Endothelial cell of umbilical vein (primary cell): ENCODE measurements around the gene ARID2. TPM values are rescaled to one million over a fixed set of nuclear protein-coding genes. Genes with fewer than 3 reads are reported as not detected.

Experiments
- BruUV-seq: library from RNA; stranded (reverse); fragments of 400-500 nt; replicated peaks from 2 replicates; lab custom pipeline; 2021; lab: Mats Ljungman, UMichigan
- CTCF ChIA-PET: fragments of 300-600, 350-600 bp; sonication (Branson Sonifier 250); formaldehyde crosslinking; loops from one replicate; lab custom pipeline; 2021; ENCODE audit warnings: antibody characterized with exemption, inconsistent platforms; lab: Charles Lee
- POLR2A ChIA-PET: fragments of 300-600, 350-600 bp; sonication (Branson Sonifier 250); formaldehyde crosslinking; loops from one replicate; lab custom pipeline; 2021; ENCODE audit warnings: antibody characterized with exemption, inconsistent platforms; lab: Charles Lee
- DNase-seq: peaks from one replicate; pipeline ENCODE4 v3.0.0-alpha.2; 2011; ENCODE audit warnings: low read depth, low spot score
- FAIRE-seq: peaks from 2 replicates; lab custom pipeline; 2011; peaks lifted over from hg19 to GRCh38; lab: Jason Lieb, UNC
- H2AFZ ChIP-seq: 2 replicates; pipeline ENCODE4 v1.6.0; 2012; ENCODE audit warnings: low read depth, low read length, control low read depth, inconsistent platforms
- H3K27ac ChIP-seq: 2 replicates; pipeline ENCODE4 v1.5.1; 2011; ENCODE audit warnings: low read depth, mild to moderate bottlenecking, control low read depth, low read length, moderate library complexity; ENCODE audit not compliant: insufficient read depth
- H3K27me3 ChIP-seq, 2 experiments: 2 replicates each; pipeline versions ENCODE4 v1.6.0 to v1.6.1; 2011; ENCODE audit warnings: low read length in 2 of 2, mixed read lengths in 1 of 2; ENCODE audit not compliant: control insufficient read depth in 2 of 2, insufficient read depth in 2 of 2
- H3K36me3 ChIP-seq, 2 experiments: 2 replicates in 1 of 2; 3 replicates in 1 of 2; pipeline ENCODE4 v1.5.1; 2011; ENCODE audit warnings: low read length in 2 of 2, mild to moderate bottlenecking in 1 of 2, moderate library complexity in 1 of 2; ENCODE audit not compliant: control insufficient read depth in 2 of 2, insufficient read depth in 2 of 2; ENCODE audit errors: extremely low read depth in 1 of 2
- H3K4me1 ChIP-seq: 3 replicates; pipeline ENCODE4 v1.5.1; 2011; ENCODE audit warnings: mild to moderate bottlenecking, low read length; ENCODE audit not compliant: control insufficient read depth, insufficient read depth; ENCODE audit errors: extremely low read depth
- H3K4me2 ChIP-seq: 2 replicates; pipeline ENCODE4 v1.6.1; 2011; ENCODE audit warnings: low read length, control low read depth, mixed read lengths; ENCODE audit not compliant: insufficient read depth
- H3K4me3 ChIP-seq, 3 experiments: fragments of 200-600 bp in 1 of 3; sonication (generic), shearing (Covaris generic) in 1 of 3; replicated peaks in 1 of 3; 2 replicates each; pipeline ENCODE4 v1.5.1; 2011 to 2016; ENCODE audit warnings: control low read depth in 3 of 3, low read length in 3 of 3, mild to moderate bottlenecking in 2 of 3, inconsistent platforms in 1 of 3, low read depth in 1 of 3, moderate library complexity in 1 of 3; ENCODE audit not compliant: insufficient read depth in 1 of 3
- H3K79me2 ChIP-seq: 2 replicates; pipeline ENCODE4 v1.6.0; 2012; ENCODE audit warnings: low read length, inconsistent platforms; ENCODE audit not compliant: control insufficient read depth, insufficient read depth
- H3K9ac ChIP-seq: replicated peaks from 2 replicates; pipeline ENCODE3; 2011; ENCODE audit warnings: low read length, control low read depth; ENCODE audit not compliant: insufficient read depth; ENCODE audit errors: extremely low read depth
- H3K9me1 ChIP-seq: replicated peaks from 3 replicates; pipeline ENCODE4 v1.6.0; 2011; ENCODE audit warnings: mild to moderate bottlenecking, low read length; ENCODE audit not compliant: control insufficient read depth, insufficient read depth; ENCODE audit errors: extremely low read depth
- H3K9me3 ChIP-seq: replicated peaks from 2 replicates; pipeline ENCODE4 v1.5.1; 2012; ENCODE audit warnings: low read length, inconsistent platforms; ENCODE audit not compliant: control insufficient read depth, insufficient read depth
- H4K20me1 ChIP-seq: replicated peaks from 2 replicates; pipeline ENCODE3; 2011; ENCODE audit warnings: mild to moderate bottlenecking, low read length; ENCODE audit not compliant: control insufficient read depth, insufficient read depth; ENCODE audit errors: extremely low read depth
- EZH2 ChIP-seq: IDR thresholded peaks from 2 replicates; pipeline ENCODE4 v1.6.1; 2012; ENCODE audit warnings: borderline replicate concordance, low read depth, mild to moderate bottlenecking, moderate library complexity, low read length, inconsistent platforms; ENCODE audit not compliant: severe bottlenecking
- FOS ChIP-seq: IDR thresholded peaks from 2 replicates; pipeline ENCODE4 v1.6.1; 2011; ENCODE audit warnings: mild to moderate bottlenecking, low read length, moderate library complexity, borderline replicate concordance; ENCODE audit not compliant: insufficient read depth
- GATA2 ChIP-seq: IDR thresholded peaks from 2 replicates; pipeline ENCODE4 v1.7.0; 2011; ENCODE audit warnings: low read depth, mild to moderate bottlenecking, moderate library complexity, mixed read lengths, low read length; ENCODE audit not compliant: insufficient read length, insufficient read depth
- JUN ChIP-seq: IDR thresholded peaks from 2 replicates; pipeline ENCODE4 v1.6.1; 2011; ENCODE audit warnings: borderline replicate concordance, low read depth; ENCODE audit not compliant: insufficient read length, insufficient read depth
- MAX ChIP-seq: IDR thresholded peaks from 2 replicates; pipeline ENCODE4 v1.6.1; 2011; ENCODE audit not compliant: insufficient read depth, insufficient read length
- MYC ChIP-seq: IDR thresholded peaks from one replicate; pipeline ENCODE4 v1.6.1; 2011; ENCODE audit warnings: mild to moderate bottlenecking, low read depth, low read length
- POLR2A ChIP-seq: IDR thresholded peaks from 2 replicates; pipeline ENCODE4 v1.6.1; 2012; ENCODE audit warnings: low read depth, mild to moderate bottlenecking, control low read depth, low read length
- POLR2AphosphoS5 ChIP-seq: IDR thresholded peaks from 2 replicates; pipeline ENCODE4 v1.6.1; 2012; ENCODE audit warnings: low read depth, mild to moderate bottlenecking, control low read depth, low read length, moderate library complexity; ENCODE audit not compliant: insufficient read depth
- dilution Hi-C: fragments of 300-500 bp; cut with MboI; formaldehyde crosslinking; loops from one replicate; pipeline ENCODE4 v1.15.0; 2019; ENCODE audit warnings: low sequenced_read_pairs; ENCODE audit not compliant: extremely low pct_ligation_motif_present
- intact Hi-C: fragments of 100-400 bp; cut with micrococcal nuclease; formaldehyde crosslinking; loops from one replicate; pipeline ENCODE4 v1.10.0; 2022
- polyA plus RNA-seq, 4 experiments: library from polyadenylated mRNA; depleted of rRNA in 3 of 4; stranded (reverse) in 3 of 4; unstranded in 1 of 4; fragments of >200 nt; gene quantifications; 2 replicates each; pipeline versions ENCODE4 v1.2.1 to v1.2.3, GENCODE V29; 2011 to 2012; ENCODE audit warnings: missing spikeins in 1 of 4
- total RNA-seq: library from RNA; stranded (reverse); gene quantifications from 2 replicates; pipeline ENCODE4 v1.2.3, GENCODE V29; 2021
- TF ChIP-seq, protein P1 (sequence below), 2 donors: IDR thresholded peaks; 1 replicate in 1 of 2; 2 replicates in 1 of 2; pipeline ENCODE4 v1.5.1; 2011; ENCODE audit warnings: low read length in 2 of 2, mild to moderate bottlenecking in 2 of 2, moderate library complexity in 2 of 2, control low read depth in 1 of 2, inconsistent platforms in 1 of 2, low read depth in 1 of 2; ENCODE audit not compliant: insufficient read depth in 1 of 2; ENCODE audit errors: extremely low read depth in 1 of 2

ARID2 gene
- total and polyA plus RNA-seq, 2 donors (not counting 3 experiments of a cell fraction or from before 2014, with no cell fraction given), result 10.8 to 26.7 TPM

DNA sequence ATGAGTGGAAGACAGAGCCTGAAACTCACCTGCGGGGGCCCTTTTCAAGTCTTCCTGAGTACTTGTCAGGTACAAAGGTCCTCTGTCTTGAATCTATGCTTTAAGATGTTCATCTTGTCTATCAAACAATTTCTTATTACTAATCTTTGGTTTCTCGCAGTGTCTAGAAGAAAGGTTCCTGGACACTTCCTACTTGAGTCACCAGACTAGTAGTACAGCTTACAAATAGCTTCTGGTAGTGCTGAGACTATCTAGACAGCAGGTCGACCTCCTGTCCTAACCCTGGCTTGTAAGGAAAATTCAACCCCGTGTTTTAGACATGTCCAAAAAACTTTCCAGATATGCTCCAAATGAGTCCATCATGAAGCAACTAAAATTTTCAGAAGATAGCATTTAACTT is 11.2 kb upstream of the ARID2 start:
- POLR2A ChIA-PET, result no interaction called here
- CTCF ChIA-PET, result interaction anchor here (1.0 kb wide), 1 partner anchor 39 kb away, joined by 3 read pairs; no protein-coding TSS in a partner anchor
- no peaks in the 10 kb centered on the region for H3K4me1 ChIP-seq
- DNase-seq (no peak), FAIRE-seq (no peak)
- H3K9me3 ChIP-seq, result no peaks in the 10 kb centered on the region
- H2AFZ ChIP-seq, result no peak overlapping the region
- no TSS peak for BruUV-seq
- no peak for TF ChIP-seq GATA2
- TF ChIP-seq EZH2, result no peak
- TF ChIP-seq JUN, result no peak
- TF ChIP-seq POLR2A, result no peak
- TF ChIP-seq MYC, result no peak
- TF ChIP-seq FOS, result no peak
- TF ChIP-seq POLR2AphosphoS5, result no peak
- TF ChIP-seq, protein P1, sequence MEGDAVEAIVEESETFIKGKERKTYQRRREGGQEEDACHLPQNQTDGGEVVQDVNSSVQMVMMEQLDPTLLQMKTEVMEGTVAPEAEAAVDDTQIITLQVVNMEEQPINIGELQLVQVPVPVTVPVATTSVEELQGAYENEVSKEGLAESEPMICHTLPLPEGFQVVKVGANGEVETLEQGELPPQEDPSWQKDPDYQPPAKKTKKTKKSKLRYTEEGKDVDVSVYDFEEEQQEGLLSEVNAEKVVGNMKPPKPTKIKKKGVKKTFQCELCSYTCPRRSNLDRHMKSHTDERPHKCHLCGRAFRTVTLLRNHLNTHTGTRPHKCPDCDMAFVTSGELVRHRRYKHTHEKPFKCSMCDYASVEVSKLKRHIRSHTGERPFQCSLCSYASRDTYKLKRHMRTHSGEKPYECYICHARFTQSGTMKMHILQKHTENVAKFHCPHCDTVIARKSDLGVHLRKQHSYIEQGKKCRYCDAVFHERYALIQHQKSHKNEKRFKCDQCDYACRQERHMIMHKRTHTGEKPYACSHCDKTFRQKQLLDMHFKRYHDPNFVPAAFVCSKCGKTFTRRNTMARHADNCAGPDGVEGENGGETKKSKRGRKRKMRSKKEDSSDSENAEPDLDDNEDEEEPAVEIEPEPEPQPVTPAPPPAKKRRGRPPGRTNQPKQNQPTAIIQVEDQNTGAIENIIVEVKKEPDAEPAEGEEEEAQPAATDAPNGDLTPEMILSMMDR (IDR thresholded peaks at IDR 0.05; ENCODE audit: extremely low read depth in 1 of 2, insufficient read depth in 1 of 2, low read depth in 1 of 2, low read length in 2 of 2), result no peak
- no peak for TF ChIP-seq MAX
- H3K27ac ChIP-seq, result no peak overlapping the region
- H3K79me2 ChIP-seq, result peaks cover 14% of the 10 kb centered on the region
- dilution Hi-C loops (no loop called here), intact Hi-C loops (no loop called here)
- no peaks in the 10 kb centered on the region for H3K36me3 ChIP-seq
- no peak overlapping the region for H3K4me3 ChIP-seq
- H3K27me3 ChIP-seq, result no peaks in the 10 kb centered on the region
- H3K4me2 ChIP-seq, result no peak overlapping the region
- no peaks in the 10 kb centered on the region for H4K20me1 ChIP-seq
- H3K9ac ChIP-seq, result no peak overlapping the region
- no peaks in the 10 kb centered on the region for H3K9me1 ChIP-seq
